ENCODE data around the gene CDK5RAP3.

Gene CDK5RAP3

DNA sequence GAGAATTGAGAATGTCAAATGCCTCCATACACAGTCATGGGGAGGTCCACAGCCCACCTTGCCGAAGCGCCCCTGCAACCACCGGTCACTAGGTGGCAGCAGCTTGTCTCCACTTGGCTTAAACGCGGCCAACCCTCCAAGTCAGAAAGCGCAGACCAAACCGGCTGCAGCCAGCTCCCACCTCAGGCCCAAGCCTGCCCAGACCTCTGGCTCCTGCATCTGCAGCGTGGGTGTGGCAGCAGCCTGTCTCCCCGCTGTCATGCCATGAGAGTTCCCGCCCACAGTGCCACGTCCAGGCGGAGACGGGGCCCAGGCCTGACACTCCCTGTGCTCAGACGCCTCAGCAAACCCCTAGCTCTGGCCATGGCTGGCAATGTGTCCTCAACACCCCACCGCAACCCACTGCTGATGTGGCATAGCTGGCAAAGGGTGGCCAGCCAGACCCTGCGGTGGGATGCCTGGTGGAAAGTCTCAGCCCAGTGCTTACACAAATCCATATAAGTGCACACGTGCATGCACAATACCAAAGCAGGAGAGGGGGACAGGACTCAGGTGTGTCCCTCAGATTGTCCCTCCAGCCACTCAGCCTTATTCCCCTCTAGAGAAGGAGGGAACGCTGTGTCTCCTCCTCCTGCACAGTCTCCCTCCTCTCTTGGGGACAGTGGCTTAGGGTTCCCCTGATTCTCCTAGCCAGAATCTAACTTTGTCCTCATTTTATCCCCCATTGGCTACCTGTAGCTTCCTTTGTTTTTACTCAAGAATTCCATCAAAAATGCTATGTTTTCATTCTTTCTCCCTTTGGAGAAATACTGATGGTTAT, 55.8 kb downstream of the CDK5RAP3 start:
- peak; percentile 88 for DNase-seq

DNA sequence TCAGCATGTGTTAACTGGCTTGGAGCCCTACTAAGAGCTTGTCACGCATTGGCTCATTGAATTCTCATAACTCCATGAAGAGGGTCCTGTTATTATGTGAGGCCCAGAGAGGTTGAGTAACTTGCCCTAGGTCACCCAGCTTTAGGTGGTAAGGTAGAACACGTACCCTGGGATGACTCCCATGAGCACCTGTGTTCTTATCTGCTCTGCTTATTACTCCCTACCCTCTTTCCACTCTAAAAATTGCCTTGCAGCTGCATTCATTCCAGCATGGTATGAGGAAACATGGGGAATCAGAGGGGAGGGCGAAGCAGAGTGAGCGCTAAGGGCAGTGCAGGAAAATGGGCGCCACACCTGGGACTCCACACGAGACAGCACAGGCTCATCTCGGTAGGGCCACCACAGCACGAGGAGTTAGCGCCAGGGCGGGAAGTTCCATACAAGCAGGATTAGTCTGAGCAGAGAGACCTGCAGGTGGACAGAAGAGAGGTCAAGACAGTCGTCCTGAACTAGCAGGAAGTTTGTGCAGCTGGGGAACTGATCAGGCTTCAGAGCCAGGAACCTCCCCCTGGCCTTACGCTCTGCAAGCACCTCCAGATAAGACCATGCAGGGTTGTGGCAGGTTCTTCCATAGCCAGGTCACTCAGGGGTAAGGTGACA, 56.5 kb downstream of the CDK5RAP3 start:
- no peak for DNase-seq

DNA sequence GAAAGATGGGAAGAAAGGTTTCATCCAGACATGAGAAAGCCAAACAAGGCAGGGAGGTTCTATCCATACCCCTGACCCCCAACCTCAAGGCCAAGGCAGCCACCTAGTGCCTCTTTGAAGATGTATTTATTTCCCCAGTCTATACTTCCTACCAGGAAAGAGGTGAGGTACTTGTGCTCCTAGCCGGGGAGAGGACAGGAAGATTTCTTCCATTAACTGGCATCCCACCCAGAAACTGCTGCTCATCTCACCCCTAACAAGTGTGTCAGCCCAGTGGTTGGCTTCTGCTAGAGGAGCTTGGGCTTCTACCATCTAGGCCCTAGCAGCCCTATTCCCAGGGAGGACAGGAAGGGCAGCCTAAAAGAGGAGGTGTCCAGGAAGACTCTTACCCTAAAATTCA, 57.8 kb downstream of the CDK5RAP3 start:
- no peak for DNase-seq

DNA sequence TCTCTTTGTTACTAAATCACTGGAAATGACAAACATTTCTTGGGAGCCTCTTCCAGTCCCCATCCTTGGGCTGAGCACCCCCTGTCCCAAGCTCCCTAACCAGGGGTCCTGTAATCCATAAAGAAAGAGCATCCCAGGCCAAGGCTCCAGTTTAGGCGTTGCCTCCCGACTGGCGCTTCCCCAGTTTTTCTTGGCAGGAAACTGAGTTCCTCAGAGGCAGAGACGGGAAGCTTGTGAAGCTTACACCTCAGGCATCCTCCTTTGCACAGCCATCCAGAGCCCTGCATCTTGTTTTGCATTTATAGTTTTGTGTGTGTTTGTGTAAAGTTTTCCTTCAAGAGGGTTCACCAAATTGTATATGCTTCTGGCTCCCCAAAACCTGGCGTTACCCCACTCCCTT, 59.6 kb downstream of the CDK5RAP3 start:
- DNase-seq: no peak

Measured in NCI-H345 (cell line).